ENCODE data around the gene CAMK2N2. TPM values are rescaled to one million over a fixed set of nuclear protein-coding genes. Genes with fewer than 3 reads are reported as not detected.

The CAMK2N2 gene
- total RNA-seq, 1 experiment from 2014 or later: 2.2 TPM

DNA sequence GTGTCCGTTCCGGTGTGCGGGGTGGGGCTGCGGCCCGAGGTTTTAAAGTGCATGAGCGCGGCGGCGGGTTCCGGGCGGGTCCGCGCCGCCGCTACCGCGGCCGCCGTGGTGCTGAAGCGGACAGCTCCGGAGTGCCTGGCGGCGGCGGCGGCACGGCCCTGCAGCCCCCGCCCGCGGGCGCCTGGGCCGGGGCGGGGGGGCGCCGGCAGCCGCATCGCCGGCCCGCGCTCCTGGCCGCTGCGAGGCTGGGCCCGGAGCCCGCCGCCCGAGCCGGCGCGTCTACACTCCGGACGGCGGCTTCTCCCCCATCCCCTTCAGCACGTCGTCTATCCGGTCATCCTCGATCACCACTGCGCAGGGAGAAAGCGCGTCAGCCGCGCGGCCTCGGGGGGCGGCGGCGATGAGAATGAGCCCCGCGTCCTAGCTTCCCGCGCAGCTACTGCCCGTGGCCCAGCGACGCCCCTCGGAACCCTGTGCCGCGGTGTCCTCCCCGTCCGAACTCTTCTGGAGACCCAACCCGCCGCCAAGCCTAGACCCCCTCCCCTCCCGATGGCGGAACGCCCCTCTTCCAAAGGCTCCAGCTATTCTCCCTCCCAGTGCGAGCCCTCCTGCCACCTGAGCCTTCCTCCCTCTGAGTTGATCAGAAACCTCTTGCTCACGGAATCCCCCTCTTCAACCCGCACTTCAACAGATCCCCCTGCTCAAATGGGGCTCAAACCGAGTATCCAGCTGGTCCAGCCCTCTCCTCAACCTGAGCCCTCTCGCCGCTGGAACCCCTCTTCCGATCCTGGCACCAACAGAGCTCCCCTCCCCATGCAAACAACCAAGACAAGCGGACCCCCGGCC is 1.3 kb downstream of the CAMK2N2 start:
- Histone ChIP-seq H3K36me3 (ENCODE audit: low read depth) (no peaks in the 10 kb centered on the region), H3K9me2 (ENCODE audit: insufficient read depth) (no peaks in the 10 kb centered on the region), H3K27ac (no peak overlapping the region), H2AFZ (no peak overlapping the region), H3K4me1 (replicated peaks; ENCODE audit: insufficient read depth) (peaks cover 15% of the 10 kb centered on the region; the same call in 1 of the 2 replicates), H3K4me2 (peak overlapping the region; percentile 97), H3K27me3 (ENCODE audit: insufficient read depth, low read depth) (no peaks in the 10 kb centered on the region), H3K4me3 (peak overlapping the region; percentile 93; the same call in 1 of the 2 replicates), H3F3A (ENCODE audit: insufficient read depth, low read depth) (peaks cover 42% of the 10 kb centered on the region; the same call in 1 of the 2 replicates), H4K20me1 (ENCODE audit: insufficient read depth) (no peaks in the 10 kb centered on the region), H3K79me2 (ENCODE audit: low read depth) (peaks cover 7% of the 10 kb centered on the region; the same call in 1 of the 2 replicates), H3K9me3 (ENCODE audit: insufficient read depth, low read depth) (no peaks in the 10 kb centered on the region)
- intact Hi-C loops (cut with micrococcal nuclease; ENCODE audit: unreplicated experiment): loop anchor here (1.0 to 2.0 kb wide), 2 partner anchors 11 to 39 kb away; partner anchors contain the start of genes EEF1AKMT4 and PSMD2
- TF ChIP-seq, protein P1, sequence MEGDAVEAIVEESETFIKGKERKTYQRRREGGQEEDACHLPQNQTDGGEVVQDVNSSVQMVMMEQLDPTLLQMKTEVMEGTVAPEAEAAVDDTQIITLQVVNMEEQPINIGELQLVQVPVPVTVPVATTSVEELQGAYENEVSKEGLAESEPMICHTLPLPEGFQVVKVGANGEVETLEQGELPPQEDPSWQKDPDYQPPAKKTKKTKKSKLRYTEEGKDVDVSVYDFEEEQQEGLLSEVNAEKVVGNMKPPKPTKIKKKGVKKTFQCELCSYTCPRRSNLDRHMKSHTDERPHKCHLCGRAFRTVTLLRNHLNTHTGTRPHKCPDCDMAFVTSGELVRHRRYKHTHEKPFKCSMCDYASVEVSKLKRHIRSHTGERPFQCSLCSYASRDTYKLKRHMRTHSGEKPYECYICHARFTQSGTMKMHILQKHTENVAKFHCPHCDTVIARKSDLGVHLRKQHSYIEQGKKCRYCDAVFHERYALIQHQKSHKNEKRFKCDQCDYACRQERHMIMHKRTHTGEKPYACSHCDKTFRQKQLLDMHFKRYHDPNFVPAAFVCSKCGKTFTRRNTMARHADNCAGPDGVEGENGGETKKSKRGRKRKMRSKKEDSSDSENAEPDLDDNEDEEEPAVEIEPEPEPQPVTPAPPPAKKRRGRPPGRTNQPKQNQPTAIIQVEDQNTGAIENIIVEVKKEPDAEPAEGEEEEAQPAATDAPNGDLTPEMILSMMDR (conservative IDR thresholded peaks at IDR 0.05): no peak
- TF ChIP-seq EZH2 (IDR thresholded peaks at IDR 0.05; ENCODE audit: low read depth): no peak
- TSS peak; percentile 58 for BruUV-seq (replicated peaks)
- ChIA-PET POLR2A (ENCODE audit: unreplicated experiment) (no interaction called here), CTCF (interaction anchor here (0.6 to 1.0 kb wide), 5 partner anchors 10 to 491 kb away, joined by 3 to 10 read pairs (median 8); partner anchors contain the start of genes EEF1AKMT4 and VWA5B2)
- peak; percentile 9 to 50 for DNase-seq

DNA sequence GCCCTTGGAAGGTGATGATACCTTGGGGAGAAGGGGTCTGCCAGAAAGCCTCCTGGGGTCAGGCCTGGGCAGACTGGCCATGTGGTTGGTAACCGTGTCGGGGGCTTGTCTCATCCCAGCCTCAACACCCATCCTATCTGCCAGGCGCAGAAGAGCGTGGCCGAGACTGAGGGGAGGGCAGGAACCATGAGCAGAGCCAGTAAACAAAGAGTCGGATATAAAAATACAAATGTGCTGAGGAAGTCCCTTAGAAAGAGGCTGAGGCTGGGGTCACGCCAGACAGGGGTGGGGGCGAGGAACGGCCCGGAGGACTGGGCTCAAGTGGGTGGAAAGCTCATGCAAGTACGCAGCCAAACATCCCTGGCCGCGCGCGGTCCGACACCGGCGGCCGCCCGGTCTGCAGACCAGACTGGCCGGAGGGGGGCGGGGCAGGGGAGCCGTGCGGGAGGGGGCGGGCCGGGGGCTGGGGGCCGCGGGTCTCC is 1.9 kb downstream of the CAMK2N2 start:
- Histone ChIP-seq H4K20me1 (ENCODE audit: insufficient read depth) (no peaks in the 10 kb centered on the region), H3K9me2 (ENCODE audit: insufficient read depth) (no peaks in the 10 kb centered on the region), H3K79me2 (ENCODE audit: low read depth) (peaks cover 7% of the 10 kb centered on the region; the same call in 1 of the 2 replicates), H3K4me2 (no peak overlapping the region), H3K36me3 (ENCODE audit: low read depth) (no peaks in the 10 kb centered on the region), H3K4me3 (no peak overlapping the region), H3K9me3 (ENCODE audit: insufficient read depth, low read depth) (no peaks in the 10 kb centered on the region), H3K27ac (no peak overlapping the region), H3K27me3 (ENCODE audit: insufficient read depth, low read depth) (no peaks in the 10 kb centered on the region), H3K4me1 (replicated peaks; ENCODE audit: insufficient read depth) (peaks cover 15% of the 10 kb centered on the region; the same call in 1 of the 2 replicates), H2AFZ (no peak overlapping the region), H3F3A (ENCODE audit: insufficient read depth, low read depth) (peaks cover 41% of the 10 kb centered on the region; the same call in 1 of the 2 replicates)
- TF ChIP-seq EZH2 (IDR thresholded peaks at IDR 0.05; ENCODE audit: low read depth): no peak
- TF ChIP-seq, protein P1 (conservative IDR thresholded peaks at IDR 0.05): no peak
- intact Hi-C loops (cut with micrococcal nuclease; ENCODE audit: unreplicated experiment): no loop called here
- ChIA-PET POLR2A (ENCODE audit: unreplicated experiment) (no interaction called here), CTCF (interaction anchor here (0.7 kb wide), 1 partner anchor 491 kb away, joined by 3 read pairs; no protein-coding TSS in a partner anchor)
- DNase-seq: no peak
- BruUV-seq (replicated peaks): no TSS peak

GRCh38 chr3:184258926-184259325 is 2.4 kb downstream of the CAMK2N2 start:
- Histone ChIP-seq H3K9me2 (ENCODE audit: insufficient read depth) (no peaks in the 10 kb centered on the region), H3K4me3 (no peak overlapping the region), H3K9me3 (ENCODE audit: insufficient read depth, low read depth) (no peaks in the 10 kb centered on the region), H3K79me2 (ENCODE audit: low read depth) (peaks cover 10% of the 10 kb centered on the region; the same call in 1 of the 2 replicates), H3K4me1 (replicated peaks; ENCODE audit: insufficient read depth) (peaks cover 15% of the 10 kb centered on the region; the same call in 1 of the 2 replicates), H2AFZ (no peak overlapping the region), H4K20me1 (ENCODE audit: insufficient read depth) (no peaks in the 10 kb centered on the region), H3K36me3 (ENCODE audit: low read depth) (no peaks in the 10 kb centered on the region), H3F3A (ENCODE audit: insufficient read depth, low read depth) (peaks cover 40% of the 10 kb centered on the region; the same call in 1 of the 2 replicates), H3K27me3 (ENCODE audit: insufficient read depth, low read depth) (no peaks in the 10 kb centered on the region), H3K4me2 (no peak overlapping the region), H3K27ac (no peak overlapping the region)
- DNase-seq: no peak
- no TSS peak for BruUV-seq (replicated peaks)
- POLR2A ChIA-PET (ENCODE audit: unreplicated experiment): no interaction called here
- CTCF ChIA-PET: no interaction called here
- TF ChIP-seq, protein P1 (conservative IDR thresholded peaks at IDR 0.05): no peak
- TF ChIP-seq EZH2 (IDR thresholded peaks at IDR 0.05; ENCODE audit: low read depth): no peak
- intact Hi-C loops (cut with micrococcal nuclease; ENCODE audit: unreplicated experiment): no loop called here
